ENCODE results near the gene PNPLA5. TPM values are rescaled to one million over a fixed set of nuclear protein-coding genes. Genes with fewer than 3 reads are reported as not detected.

Gene PNPLA5
- total RNA-seq, 8 experiments from 2014 or later: 0.09 to 0.33 (median 0.18) TPM; not detected in 2

DNA sequence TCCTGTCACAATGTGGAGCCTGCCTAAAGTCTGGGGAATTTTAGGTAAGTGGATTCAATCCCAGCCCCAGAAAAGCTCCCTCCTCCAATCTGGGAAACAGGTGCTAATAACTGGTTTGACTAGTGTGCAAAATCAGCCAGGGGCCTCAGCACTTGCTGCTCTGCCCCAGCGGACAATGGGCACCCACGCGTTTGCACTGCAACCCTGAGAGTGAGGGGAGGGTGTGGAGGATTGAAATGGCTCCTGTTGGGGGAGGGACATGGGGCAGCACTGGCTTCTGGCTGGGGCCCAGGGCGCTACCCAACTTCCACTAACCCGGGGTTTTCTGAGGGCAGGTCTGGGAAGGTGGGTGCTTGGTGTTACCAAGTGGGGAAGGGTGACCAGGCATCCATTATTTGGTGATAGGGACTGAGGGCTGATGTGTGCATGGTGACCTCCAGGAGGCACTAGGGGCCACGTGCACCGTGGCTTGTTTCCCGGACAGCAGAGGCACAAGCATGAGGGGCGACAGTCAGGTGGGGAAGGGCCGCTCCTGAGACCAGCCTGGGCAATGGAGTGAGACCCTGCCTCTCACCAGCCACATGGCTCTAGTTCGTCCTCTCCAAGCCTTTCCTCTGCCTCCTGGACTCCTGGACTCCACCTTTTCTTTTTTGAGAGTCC, 4.3 kb upstream of the PNPLA5 start:
- no peak overlapping the region for H3K27ac ChIP-seq
- ATAC-seq (replicated peaks in 6 of 8): no peak
- peaks cover 4 to 7% of the 10 kb centered on the region in 2 donors for H3K4me1 ChIP-seq (replicated peaks in 1 of 2)
- WGBS, 10 experiments: 60% methylated on average over 1 of the region's 11 CpGs; no CpG with 5 or more reads in 9 of the 10 experiments
- no peak overlapping the region for H3K4me3 ChIP-seq
- in situ Hi-C loops (cut with MboI; ENCODE audit: low pct_unique_long_range_greater_than_20kb in 2 of 9, low sequenced_read_pairs in 9 of 9, unreplicated experiment in 9 of 9): no loop called here

DNA sequence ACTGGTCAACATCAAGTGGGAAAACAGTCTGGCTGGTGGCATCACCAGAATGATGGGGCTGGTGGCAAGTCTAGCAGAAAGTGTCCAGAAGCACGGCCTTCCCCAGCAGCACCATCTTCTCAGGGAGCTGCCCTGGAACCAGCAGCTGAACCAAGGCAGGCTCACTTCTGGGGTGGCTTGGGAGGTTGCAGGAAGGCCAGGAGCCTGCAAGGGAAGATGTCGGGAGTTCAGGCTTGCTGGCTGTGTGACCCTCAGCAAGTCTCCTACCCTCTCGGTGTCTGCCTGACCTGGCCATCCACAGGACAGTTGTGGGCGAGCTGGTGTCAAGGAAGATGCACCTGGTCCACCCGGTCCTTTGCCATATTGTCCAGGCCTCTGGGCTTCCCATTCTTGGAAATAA, 2.3 kb upstream of the PNPLA5 start:
- ATAC-seq (replicated peaks in 6 of 8): no peak
- Histone ChIP-seq H3K4me1 (replicated peaks in 1 of 2) (peaks cover 4 to 7% of the 10 kb centered on the region in 2 donors), H3K27ac (no peak overlapping the region), H3K4me3 (no peak overlapping the region)
- in situ Hi-C loops (cut with MboI; ENCODE audit: low pct_unique_long_range_greater_than_20kb in 2 of 9, low sequenced_read_pairs in 9 of 9, unreplicated experiment in 9 of 9): no loop called here
- WGBS, 10 experiments: 68 to 100% (median 90%) methylated on average over 1 to 3 of the region's 5 CpGs; no CpG with 5 or more reads in 6 of the 10 experiments

DNA sequence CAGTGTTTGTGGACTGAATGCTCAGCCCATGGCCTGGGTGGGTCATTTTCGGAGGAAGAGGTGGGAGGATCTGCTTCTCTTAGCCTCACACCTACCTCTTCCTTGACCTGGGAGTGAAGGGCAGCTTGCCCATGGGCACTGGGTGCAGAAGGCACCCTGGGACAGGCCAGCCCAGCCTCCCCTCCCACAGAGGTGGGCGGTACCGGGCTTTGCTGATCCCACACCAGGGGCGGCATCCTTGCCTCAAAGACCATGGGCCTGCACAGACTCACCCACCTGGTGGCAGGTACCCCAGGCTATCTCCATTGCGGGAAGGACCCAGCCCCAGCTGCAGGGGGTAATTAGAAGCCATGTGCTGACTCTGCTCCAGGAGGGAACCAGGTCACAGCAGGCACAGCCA, 1.5 kb upstream of the PNPLA5 start:
- ATAC-seq (replicated peaks in 6 of 8): no peak
- Histone ChIP-seq H3K27ac (no peak overlapping the region), H3K4me3 (no peak overlapping the region), H3K4me1 (replicated peaks in 1 of 2) (peaks cover 3 to 4% of the 10 kb centered on the region in 2 donors)
- 81% methylated on average over 4 of the region's 5 CpGs; no CpG with 5 or more reads in 9 of the 10 experiments for WGBS, 10 experiments
- in situ Hi-C loops (cut with MboI; ENCODE audit: low pct_unique_long_range_greater_than_20kb in 2 of 9, low sequenced_read_pairs in 9 of 9, unreplicated experiment in 9 of 9): no loop called here

GRCh38 chr22:43892183-43892894, 526 bp upstream of the PNPLA5 start:
- WGBS, 10 experiments: 40 to 96% (median 74%) methylated on average over 1 to 8 of the region's 15 CpGs; no CpG with 5 or more reads in 1 of the 10 experiments
- no peak for ATAC-seq (replicated peaks in 6 of 8)
- H3K4me3 ChIP-seq: no peak overlapping the region
- no peak overlapping the region for H3K27ac ChIP-seq
- no peaks in the 10 kb centered on the region for H3K4me1 ChIP-seq (replicated peaks in 1 of 2)
- in situ Hi-C loops (cut with MboI; ENCODE audit: low pct_unique_long_range_greater_than_20kb in 2 of 9, low sequenced_read_pairs in 9 of 9, unreplicated experiment in 9 of 9): no loop called here

GRCh38 chr22:43890901-43891331, 897 bp downstream of the PNPLA5 start:
- no peak for ATAC-seq (replicated peaks in 6 of 8)
- in situ Hi-C loops (cut with MboI; ENCODE audit: low pct_unique_long_range_greater_than_20kb in 2 of 9, low sequenced_read_pairs in 9 of 9, unreplicated experiment in 9 of 9): no loop called here
- no peak overlapping the region for H3K4me3 ChIP-seq
- H3K4me1 ChIP-seq (replicated peaks in 1 of 2): no peaks in the 10 kb centered on the region
- WGBS, 10 experiments: 100% methylated on average over 1 of the region's 24 CpGs; no CpG with 5 or more reads in 9 of the 10 experiments
- H3K27ac ChIP-seq: no peak overlapping the region

DNA sequence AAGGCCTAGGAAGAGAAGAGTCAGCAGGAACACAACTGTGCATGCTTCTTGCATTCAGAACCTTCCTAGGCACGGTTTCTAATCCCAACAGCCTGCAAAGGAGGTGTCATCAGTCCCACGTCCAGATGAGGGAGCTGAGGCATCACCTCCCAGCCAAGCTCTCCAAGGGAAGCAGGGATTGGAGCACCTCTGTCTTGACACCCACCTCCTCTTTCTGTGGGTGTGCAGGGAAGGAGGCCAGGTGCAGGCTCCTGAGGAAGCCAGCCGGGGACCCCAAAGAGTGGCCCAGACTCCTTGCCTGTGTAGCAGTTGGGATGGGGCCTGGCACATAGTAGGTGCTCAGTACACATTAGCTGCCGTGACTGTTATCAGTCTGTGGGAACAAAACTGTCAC, 2.0 kb downstream of the PNPLA5 start:
- peak in 1 of 8 experiments; percentile 14 for ATAC-seq (replicated peaks in 6 of 8)
- in situ Hi-C loops (cut with MboI; ENCODE audit: low pct_unique_long_range_greater_than_20kb in 2 of 9, low sequenced_read_pairs in 9 of 9, unreplicated experiment in 9 of 9): no loop called here
- no peak overlapping the region for H3K27ac ChIP-seq
- no peaks in the 10 kb centered on the region for H3K4me1 ChIP-seq (replicated peaks in 1 of 2)
- WGBS, 10 experiments: 0 to 83% (median 40%) methylated on average over 1 to 2 of the region's 4 CpGs; no CpG with 5 or more reads in 4 of the 10 experiments
- no peak overlapping the region for H3K4me3 ChIP-seq

GRCh38 chr22:43889201-43889859, 2.5 kb downstream of the PNPLA5 start:
- WGBS, 10 experiments: 17 to 90% (median 72%) methylated on average over 1 to 4 of the region's 16 CpGs; no CpG with 5 or more reads in 5 of the 10 experiments
- no peaks in the 10 kb centered on the region for H3K4me1 ChIP-seq (replicated peaks in 1 of 2)
- in situ Hi-C loops (cut with MboI; ENCODE audit: low pct_unique_long_range_greater_than_20kb in 2 of 9, low sequenced_read_pairs in 9 of 9, unreplicated experiment in 9 of 9): no loop called here
- H3K4me3 ChIP-seq: no peak overlapping the region
- no peak for ATAC-seq (replicated peaks in 6 of 8)
- no peak overlapping the region for H3K27ac ChIP-seq

DNA sequence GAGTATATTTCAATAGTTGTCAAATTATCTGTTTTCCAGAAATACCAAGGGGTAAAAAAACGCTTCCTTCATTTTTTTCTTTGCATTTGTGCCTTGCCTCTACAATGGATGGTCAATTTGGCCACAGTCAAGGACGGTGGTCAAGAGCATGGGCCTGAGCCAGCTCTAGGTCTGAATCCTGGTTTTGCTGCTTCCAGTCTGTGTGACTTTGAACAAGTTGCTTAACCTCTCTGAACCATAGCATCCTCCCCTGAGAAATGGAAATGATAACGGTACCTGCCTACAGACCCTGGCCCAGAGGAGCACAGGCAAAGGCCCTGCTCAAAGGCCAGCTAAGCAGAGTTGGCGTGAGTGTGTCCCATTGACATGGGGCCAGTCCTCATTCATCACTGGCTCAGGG, 3.1 kb downstream of the PNPLA5 start:
- in situ Hi-C loops (cut with MboI; ENCODE audit: low pct_unique_long_range_greater_than_20kb in 2 of 9, low sequenced_read_pairs in 9 of 9, unreplicated experiment in 9 of 9): no loop called here
- Histone ChIP-seq H3K4me3 (no peak overlapping the region), H3K27ac (no peak overlapping the region), H3K4me1 (replicated peaks in 1 of 2) (no peaks in the 10 kb centered on the region)
- no peak for ATAC-seq (replicated peaks in 6 of 8)
- WGBS, 10 experiments: 0 to 79% (median 53%) methylated on average over 1 to 3 of the region's 4 CpGs; no CpG with 5 or more reads in 4 of the 10 experiments

- in situ Hi-C loops (cut with MboI; ENCODE audit: low pct_unique_long_range_greater_than_20kb in 2 of 9, low sequenced_read_pairs in 9 of 9, unreplicated experiment in 9 of 9): no loop called here
- ATAC-seq (replicated peaks in 6 of 8): no peak
- Histone ChIP-seq H3K4me3 (no peak overlapping the region), H3K4me1 (replicated peaks in 1 of 2) (no peaks in the 10 kb centered on the region), H3K27ac (no peak overlapping the region)
- WGBS, 10 experiments: 50 to 60% (median 50%) methylated on average over 1 to 3 of the region's 4 CpGs; no CpG with 5 or more reads in 5 of the 10 experiments
These were observed 4.4 kb downstream of the PNPLA5 start for GRCh38 chr22:43887391-43887790.

DNA sequence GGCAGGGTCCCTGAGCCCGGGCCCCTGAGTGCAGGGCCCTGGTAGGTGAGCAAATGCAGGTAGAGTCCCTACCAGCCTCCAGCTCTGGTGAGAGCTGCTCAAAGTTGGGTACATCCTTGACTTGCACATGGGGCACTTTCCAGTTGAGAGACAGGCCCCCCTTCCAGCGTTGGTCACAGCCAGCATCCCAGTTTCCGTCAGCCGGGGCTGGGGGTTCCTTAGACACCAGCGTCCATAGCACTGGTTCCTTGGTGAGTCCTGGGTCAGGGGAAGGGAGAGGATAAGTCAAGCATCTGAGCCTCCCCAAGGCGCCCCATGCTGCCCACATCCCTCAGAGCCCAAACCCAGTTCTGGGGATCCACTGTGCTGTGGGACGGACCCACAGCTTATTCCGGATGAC, 5.6 kb downstream of the PNPLA5 start:
- no peak overlapping the region for H3K4me3 ChIP-seq
- in situ Hi-C loops (cut with MboI; ENCODE audit: low pct_unique_long_range_greater_than_20kb in 2 of 9, low sequenced_read_pairs in 9 of 9, unreplicated experiment in 9 of 9): no loop called here
- no peak overlapping the region for H3K27ac ChIP-seq
- H3K4me1 ChIP-seq (replicated peaks in 1 of 2): no peaks in the 10 kb centered on the region
- no peak for ATAC-seq (replicated peaks in 6 of 8)
- 0 to 82% (median 63%) methylated on average over 1 to 7 of the region's 8 CpGs; no CpG with 5 or more reads in 4 of the 10 experiments for WGBS, 10 experiments

DNA sequence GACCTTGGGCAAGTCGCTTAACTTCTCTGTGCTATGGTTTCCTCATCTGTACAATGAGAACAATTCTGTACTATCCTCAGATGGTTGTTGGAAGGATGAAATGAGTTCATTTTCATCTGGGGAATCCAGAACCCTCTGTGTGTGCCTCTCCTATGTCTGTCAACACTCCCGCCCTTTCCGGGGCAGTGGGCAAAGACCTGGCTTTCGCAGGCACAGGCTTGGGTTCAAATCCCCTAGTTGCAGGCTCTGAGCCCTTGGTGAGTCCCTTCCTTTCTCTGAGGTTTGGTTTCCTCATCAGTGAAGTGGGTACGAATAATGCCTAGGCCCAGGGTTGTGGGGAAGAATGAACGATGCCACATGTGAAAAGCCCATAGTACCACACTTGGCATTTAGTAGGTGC, 6.0 kb downstream of the PNPLA5 start:
- Histone ChIP-seq H3K4me1 (replicated peaks in 1 of 2) (no peaks in the 10 kb centered on the region), H3K4me3 (no peak overlapping the region), H3K27ac (no peak overlapping the region)
- 74 to 90% (median 83%) methylated on average over 1 to 5 of the region's 6 CpGs; no CpG with 5 or more reads in 3 of the 10 experiments for WGBS, 10 experiments
- in situ Hi-C loops (cut with MboI; ENCODE audit: low pct_unique_long_range_greater_than_20kb in 2 of 9, low sequenced_read_pairs in 9 of 9, unreplicated experiment in 9 of 9): no loop called here
- ATAC-seq (replicated peaks in 6 of 8): no peak

DNA sequence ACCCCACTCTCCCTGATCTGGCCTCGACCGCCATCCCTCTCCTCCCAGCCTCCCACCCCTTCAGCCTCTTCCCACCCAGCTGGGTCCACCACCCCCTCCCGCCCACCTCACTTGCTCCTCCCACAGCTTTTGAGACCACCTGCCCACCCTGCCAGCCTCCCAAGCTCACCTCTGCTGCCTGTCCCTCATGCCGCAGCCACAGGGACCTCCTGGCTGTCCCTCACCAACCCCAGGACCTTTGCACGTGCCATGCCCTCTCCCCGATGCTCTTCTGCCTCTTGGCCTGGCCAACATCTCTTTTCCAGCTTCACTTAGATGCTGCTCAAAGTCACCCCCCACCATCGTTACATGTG, 6.5 kb downstream of the PNPLA5 start:
- no peak for ATAC-seq (replicated peaks in 6 of 8)
- 0 to 100% (median 100%) methylated on average over 1 to 2 of the region's 7 CpGs; no CpG with 5 or more reads in 5 of the 10 experiments for WGBS, 10 experiments
- H3K4me3 ChIP-seq: no peak overlapping the region
- H3K4me1 ChIP-seq (replicated peaks in 1 of 2): no peaks in the 10 kb centered on the region
- in situ Hi-C loops (cut with MboI; ENCODE audit: low pct_unique_long_range_greater_than_20kb in 2 of 9, low sequenced_read_pairs in 9 of 9, unreplicated experiment in 9 of 9): no loop called here
- H3K27ac ChIP-seq: no peak overlapping the region

DNA sequence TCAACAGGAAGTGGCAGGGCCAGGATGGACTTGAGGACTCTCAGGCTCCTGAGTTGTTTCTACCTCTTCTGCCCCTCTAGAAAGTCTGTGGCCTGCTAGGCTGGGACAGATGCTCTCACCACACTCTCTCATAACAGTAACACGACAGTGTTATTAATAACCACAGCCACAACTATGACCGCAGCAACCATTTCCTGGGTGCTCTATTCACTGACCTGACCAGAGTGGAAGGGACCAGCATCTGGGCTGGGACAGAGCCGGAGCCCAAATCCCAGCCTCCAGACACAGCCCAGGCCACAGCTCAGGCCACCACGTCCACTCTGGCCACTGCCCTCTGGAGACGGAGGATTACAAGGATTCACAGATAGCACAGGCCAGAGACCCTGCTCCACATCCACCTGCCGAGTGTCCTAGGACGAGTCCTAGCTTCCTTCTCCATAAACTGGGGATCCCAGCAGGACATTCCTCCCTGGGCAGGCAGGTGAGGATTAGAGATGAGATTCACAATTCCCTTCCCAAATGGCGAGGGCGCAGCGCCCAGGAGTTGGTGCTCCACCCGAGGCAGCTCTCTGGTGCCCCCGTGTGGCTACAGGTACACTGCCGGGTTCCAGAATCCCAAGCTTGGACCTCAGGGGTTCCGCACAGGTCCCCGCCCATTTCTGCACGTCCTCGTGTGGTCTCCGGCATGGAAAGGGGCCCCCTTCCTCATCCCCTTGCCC, 7.1 kb downstream of the PNPLA5 start:
- Histone ChIP-seq H3K27ac (no peak overlapping the region), H3K4me3 (no peak overlapping the region), H3K4me1 (replicated peaks in 1 of 2) (no peaks in the 10 kb centered on the region)
- in situ Hi-C loops (cut with MboI; ENCODE audit: low pct_unique_long_range_greater_than_20kb in 2 of 9, low sequenced_read_pairs in 9 of 9, unreplicated experiment in 9 of 9): no loop called here
- WGBS, 10 experiments: 0 to 90% (median 49%) methylated on average over 1 to 5 of the region's 18 CpGs; no CpG with 5 or more reads in 5 of the 10 experiments
- ATAC-seq (replicated peaks in 6 of 8): peak in 4 of 8 experiments; percentile 33 to 83 (median 72)

Data from motor neuron (in vitro differentiated cells).